Esophagus mucosa (tissue), 1 donor: ENCODE results near the gene PES1. TPM values are rescaled to one million over a fixed set of nuclear protein-coding genes. Genes with fewer than 3 reads are reported as not detected.
"Not testable (repeated sequence)": the region's sequence is repeated elsewhere in the genome, so short reads cannot be mapped to it uniquely, and the experiment has no call there.

Experiments used
- ATAC-seq: fragments of 200-7000 bp; cut with Tn5 transposase; one replicate; pipeline ENCODE4 v1.9.1; 2020
- total RNA-seq: library from RNA; stranded (reverse); gene quantifications from one replicate; pipeline ENCODE4 v1.2.4, GENCODE V29; 2023
- donor health status: DM: yes; HTN: yes; CAD: no.

Gene PES1
- 55.8 TPM for total RNA-seq

DNA sequence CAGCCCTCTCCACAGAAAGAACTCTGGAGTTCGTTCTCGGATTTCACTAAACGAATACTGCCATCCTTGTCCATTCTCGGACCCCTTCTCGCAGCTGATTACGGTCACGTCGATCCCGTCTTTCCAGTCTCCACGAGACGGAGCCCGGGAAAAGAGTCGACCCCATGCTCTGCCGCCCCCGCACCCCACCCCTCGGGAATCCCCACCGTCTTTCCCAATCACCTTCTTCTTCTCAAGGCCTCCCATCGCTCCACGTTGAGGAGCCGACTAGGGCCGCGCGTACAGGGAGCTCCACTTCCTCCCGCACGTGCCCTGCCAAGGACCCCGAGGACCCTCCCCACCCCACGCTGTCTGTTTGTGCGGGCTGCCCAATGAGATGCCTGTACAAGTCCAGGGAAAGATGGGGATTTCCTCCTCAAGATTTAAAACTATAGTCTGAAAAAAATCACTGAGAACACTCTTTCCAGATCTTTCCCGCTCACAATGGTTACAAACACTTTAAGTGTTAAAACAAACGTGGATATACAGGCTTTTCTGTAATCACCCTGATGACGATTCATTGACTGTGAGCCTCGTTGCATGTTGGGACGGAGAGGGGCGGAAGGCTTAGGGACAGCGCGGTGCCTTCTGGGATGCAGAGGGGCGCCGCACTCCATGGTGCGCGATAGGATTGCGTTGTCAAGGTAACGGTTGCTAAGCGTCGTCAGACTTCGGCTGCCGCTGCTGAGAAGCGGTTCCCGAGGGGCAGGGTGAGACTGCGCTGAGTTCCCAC is at the start of gene PES1:
Gene PES1 (minus strand): TSS at position 323 of the 772 bp plus-strand sequence. CDS start 77 bp downstream, at position 246.
- peak; percentile 99 for ATAC-seq

DNA sequence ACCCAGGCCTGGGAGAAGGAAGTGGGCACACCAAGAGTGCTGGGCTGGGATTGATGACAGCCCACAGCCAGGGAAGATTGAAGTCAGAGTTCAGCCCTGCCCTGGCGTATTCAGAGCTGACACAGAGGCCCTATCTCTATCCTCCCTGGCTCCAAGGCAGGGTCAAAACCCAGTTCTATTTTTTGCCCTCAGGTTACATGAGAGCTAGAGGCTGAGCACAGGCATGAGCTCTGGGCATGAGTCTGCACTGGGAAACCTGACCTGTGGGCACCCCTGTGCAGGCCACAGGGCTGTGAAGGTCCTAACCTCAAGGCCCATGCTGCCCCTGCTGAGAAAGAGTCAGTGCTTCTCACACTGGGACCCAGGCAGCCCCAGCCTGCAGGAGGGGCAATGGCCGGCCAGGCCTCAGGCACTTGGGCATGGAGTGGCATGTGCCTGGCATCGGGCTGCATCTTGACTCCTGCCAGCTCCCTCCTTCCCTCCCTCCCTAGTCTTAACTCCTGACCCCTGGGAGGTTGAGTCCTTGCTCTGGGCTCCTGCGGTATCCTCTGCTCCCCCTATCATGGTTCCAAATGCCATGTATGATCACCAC is 49.2 kb upstream of the PES1 start:
- no peak for ATAC-seq

GRCh38 chr22:30640361-30640760 is 48.7 kb upstream of the PES1 start:
- ATAC-seq = no peak

DNA sequence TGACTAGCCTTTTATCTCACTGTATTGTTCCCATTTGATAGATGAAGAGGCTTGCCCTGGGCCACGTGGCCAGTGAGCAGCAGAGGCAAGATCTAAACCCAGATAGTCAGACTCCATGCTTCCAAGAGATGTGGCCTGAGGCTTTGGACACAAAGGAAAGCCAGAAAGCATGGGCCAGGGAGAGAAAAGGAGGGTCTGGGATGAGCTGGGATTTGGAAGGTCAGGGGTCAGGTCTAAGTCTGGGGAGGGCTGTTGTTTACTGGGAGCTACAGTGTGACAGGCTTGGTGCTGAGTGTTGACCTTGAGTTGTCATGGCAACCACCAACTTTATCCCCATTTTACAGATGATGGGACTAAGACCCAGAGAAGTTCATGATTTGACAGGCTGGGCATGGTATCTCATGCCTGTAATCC is 46.0 kb upstream of the PES1 start:
- no peak for ATAC-seq

- peak; percentile 22 for ATAC-seq
Observed at GRCh38 chr22:30636226-30637077, 44.7 kb upstream of the PES1 start.

- peak; percentile 94 for ATAC-seq
Observed at GRCh38 chr22:30635273-30636225, 43.8 kb upstream of the PES1 start, which contains the start of gene SLC35E4. Gene SLC35E4, plus strand, starts transcription at chr22:30635781. Its CDS starts 670 bp downstream, at chr22:30636451.

DNA sequence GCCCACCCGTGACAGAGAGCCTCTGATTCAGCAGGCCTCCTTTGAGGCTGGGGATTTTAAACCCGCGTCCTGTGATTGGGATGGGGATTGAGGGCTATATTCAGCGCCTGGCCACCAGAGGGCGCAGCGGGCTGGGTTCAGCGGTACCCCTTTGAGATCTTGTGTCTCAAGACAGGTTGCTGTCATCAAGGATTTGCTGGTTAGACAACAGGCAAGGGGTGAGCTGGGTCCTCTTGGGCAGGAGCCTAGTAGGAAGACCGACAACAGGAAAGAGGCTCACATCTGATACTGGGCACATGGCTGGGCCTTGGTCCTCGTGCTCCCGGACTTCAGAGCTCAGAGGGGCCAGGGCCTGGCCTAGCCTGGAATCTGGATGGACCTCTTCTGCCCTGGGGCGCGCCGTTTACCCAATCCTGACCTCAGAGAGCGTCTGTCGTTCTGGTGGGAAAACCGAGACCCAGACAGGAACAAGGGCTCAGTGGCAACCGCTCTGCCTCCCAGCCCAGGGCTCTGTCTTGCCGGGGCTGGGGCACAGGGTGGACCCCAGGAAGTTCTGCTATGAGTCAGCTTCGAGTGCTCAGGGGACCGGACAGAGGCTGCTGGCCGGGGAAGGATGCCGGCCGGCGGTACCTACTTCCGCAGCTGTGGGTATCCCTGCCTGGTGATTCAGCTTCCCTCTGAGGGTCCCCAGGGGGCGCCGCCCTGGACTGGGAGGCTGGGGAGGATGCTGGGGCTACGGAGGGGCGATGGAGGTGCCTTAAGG is 42.9 kb upstream of the PES1 start:
- peak; percentile 81 for ATAC-seq

DNA sequence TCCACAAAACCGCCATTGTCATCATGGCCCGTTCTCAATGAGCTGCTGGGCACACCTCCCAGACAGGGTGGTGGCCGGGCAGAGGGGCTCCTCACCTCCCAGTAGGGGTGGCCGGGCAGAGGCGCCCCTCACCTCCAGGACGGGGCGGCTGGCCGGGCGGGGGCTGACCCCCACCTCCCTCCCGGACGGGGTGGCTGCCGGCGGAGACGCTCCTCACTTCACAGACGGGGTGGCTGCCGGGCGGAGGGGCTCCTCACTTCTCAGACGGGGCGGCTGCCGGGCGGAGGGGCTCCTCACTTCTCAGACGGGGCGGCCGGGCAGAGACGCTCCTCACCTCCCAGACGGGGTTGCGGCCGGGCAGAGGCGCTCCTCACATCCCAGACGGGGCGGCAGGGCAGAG is 39.8 kb upstream of the PES1 start:
- ATAC-seq = not testable (repeated sequence)

DNA sequence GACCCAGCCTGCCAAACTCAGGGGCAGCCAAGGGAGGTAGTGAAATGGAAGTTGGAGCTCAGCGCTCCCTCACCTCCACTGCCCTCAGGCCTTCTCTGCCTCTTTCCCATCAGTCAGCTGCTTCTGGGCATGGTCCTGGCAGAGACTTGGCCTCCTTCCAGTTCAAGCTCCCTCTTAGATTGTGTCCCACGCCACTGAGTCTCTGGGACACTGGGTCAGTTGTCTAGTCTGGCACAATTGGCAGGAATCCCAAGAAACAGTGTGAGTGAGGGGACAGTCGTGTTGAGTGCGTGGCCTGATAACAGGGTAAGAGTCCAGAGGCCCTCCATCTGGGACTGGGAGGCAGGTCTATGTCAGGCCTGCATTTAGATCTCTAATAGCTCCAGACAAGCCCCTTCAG is 36.8 kb upstream of the PES1 start:
- no peak for ATAC-seq

DNA sequence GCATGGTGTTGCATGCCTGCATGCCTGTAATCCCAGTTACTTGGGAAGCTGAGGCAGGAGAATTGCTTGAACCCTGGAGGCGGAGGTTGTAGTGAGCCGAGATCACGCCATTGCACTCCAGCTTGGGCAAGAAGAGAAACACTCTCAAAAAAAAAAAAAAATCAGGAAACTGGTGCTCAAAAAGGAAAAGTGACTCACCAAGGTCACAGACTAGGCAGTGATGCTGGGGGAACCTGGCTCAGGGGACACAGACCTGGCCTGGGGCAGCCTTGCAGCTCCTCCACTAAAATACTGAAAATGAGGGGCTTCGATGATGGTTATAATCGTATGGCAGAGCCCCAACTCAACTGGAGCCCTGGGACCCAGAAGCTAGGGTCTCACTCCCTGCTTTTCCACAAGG is 35.8 kb upstream of the PES1 start:
- no peak for ATAC-seq

GRCh38 chr22:30626413-30626812 is 34.7 kb upstream of the PES1 start:
- peak; percentile 14 for ATAC-seq

GRCh38 chr22:30619909-30620308 is 28.2 kb upstream of the PES1 start:
- ATAC-seq = not testable (repeated sequence)

GRCh38 chr22:30617819-30618218 is 26.1 kb upstream of the PES1 start:
- ATAC-seq = no peak

DNA sequence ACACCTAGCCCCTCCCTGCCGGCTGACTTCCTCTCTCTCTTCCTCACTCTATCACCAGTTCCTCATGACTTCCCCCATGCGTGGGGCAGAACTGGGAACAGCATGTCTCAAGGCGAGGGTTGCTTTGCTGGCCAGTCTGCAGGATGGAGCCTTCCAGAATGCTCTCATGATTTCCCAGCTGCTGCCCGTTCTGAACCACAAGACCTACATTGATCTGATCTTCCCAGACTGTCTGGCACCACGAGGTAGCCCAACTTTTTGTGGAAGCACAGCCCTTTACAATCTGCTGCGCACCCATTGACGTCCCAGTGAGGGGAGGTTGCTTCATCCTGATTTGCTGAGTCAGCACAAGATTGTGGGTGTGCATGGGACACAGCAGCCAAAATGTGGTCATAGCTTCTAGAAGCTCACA is 23.8 kb upstream of the PES1 start:
- peak; percentile 21 for ATAC-seq

DNA sequence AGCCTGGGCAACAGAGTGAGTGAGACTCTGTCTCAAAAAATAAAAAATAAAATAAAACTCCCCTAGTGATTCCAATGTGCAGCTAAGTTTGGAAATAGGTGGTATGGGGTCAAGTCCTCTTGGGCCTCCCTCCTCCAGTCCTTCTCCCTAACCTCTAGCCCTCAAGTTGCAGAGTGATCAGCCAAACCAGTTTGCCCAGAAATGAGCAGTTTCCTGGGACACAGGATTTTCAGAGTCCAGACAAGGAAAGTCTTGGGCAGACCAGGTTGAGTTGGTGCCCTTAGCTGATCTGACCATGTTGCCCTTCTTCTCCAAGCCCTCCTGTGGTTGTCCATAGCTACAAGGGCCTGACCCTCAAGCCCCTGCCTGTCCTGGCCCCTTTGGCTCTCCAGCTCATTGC is 23.2 kb upstream of the PES1 start:
- no peak for ATAC-seq

GRCh38 chr22:30614268-30614667 is 22.6 kb upstream of the PES1 start:
- ATAC-seq = no peak

DNA sequence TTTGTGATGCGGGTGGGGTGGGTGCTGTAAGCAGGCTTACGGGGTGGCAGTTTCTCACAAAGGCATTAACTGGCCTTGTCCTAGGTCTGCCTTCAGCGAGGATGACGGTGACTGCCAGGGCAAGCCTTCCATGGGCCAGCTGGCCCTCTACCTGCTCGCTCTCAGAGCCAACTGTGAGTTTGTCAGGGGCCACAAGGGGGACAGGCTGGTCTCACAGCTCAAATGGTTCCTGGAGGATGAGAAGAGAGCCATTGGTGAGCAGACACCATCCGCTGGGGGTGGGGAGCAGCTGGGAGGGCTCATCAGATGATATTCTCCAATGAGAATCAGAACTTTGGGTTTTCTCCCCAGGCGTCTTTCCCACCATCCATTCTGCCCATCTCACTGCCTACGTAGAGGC is 21.1 kb upstream of the PES1 start:
- no peak for ATAC-seq

DNA sequence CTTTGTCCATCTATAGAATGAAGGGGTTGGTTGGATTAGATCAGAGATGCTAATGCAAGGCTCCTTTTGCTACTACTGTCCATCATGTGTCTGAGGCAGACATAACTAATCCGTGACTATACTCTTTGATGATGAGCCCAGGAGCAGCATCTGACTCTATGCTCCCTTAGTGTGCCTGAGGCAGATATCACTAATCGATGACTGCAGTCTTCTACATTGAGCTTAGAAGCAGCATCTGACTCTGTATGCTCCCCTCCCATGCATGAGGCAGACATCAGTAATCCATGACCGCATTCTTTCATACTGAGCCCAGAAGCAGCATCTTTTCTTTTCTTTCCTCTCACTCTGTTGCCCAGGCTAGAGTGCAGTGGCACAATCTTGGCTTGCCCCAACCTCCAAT is 19.5 kb upstream of the PES1 start:
- no peak for ATAC-seq

DNA sequence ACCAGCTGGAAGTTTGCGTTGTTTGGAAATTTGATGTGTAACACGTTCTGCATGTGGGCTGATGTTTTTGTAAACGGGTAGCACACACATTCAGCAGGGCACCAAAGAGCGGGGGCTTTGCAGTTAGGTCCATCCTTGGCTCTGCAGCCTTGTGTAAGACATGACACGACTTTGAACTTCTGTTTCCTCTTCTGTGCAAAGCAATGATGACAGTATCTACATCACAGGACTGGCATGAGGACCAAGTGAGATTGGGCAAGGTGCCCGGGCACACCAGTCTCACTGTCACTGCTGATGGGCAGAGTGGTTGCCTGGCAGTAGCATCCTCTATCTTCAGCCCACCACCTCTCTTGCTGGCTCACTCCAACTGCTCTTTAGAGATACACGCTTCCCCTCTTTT is 18.6 kb upstream of the PES1 start:
- no peak for ATAC-seq

DNA sequence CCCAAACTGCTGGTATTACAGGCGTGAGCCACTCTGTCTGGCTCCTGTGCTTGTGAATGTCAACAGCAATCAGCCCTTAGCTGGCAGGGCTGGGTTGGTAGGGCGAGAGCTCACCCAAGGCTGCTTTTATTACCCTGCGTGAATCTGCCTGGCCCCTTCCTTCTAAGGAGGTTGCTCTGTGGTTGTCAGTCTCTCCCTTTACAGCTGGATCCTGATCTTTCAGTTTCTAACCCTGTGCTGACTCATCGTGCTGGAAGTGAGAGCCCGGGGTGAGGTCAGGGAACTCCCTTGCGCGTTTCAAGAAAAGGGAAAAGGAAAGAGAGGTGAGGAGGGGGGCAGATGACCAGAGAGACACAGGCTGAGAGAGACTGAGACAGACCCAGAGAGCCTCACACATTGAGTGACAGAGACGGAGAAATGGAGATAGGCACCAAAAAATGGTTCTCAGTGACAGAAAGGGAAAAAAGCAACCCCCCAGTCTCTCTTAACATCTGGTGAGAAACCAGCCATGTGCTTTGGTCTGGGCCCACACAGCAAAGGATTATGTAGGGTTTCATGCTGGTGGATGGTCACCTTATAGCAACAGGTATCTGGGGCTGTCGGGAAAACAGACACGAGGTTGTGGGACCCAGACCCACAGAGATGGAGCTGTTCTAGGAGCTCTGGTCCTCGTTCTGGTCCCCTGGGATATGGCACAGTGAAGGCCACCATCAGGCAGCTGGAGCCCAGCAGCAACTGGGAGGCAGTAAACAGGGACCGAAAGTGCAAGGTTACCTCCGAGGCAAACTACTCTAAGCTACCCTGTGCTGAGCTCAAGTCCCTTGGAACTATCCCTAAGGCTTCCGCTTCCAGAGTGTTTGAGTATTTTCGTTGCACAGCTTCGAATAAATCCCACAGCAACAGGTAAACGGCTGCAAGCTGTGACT is 17.8 kb upstream of the PES1 start:
- peak; percentile 70 for ATAC-seq
